ENCODE measurements around the gene ARHGDIA.

DNA sequence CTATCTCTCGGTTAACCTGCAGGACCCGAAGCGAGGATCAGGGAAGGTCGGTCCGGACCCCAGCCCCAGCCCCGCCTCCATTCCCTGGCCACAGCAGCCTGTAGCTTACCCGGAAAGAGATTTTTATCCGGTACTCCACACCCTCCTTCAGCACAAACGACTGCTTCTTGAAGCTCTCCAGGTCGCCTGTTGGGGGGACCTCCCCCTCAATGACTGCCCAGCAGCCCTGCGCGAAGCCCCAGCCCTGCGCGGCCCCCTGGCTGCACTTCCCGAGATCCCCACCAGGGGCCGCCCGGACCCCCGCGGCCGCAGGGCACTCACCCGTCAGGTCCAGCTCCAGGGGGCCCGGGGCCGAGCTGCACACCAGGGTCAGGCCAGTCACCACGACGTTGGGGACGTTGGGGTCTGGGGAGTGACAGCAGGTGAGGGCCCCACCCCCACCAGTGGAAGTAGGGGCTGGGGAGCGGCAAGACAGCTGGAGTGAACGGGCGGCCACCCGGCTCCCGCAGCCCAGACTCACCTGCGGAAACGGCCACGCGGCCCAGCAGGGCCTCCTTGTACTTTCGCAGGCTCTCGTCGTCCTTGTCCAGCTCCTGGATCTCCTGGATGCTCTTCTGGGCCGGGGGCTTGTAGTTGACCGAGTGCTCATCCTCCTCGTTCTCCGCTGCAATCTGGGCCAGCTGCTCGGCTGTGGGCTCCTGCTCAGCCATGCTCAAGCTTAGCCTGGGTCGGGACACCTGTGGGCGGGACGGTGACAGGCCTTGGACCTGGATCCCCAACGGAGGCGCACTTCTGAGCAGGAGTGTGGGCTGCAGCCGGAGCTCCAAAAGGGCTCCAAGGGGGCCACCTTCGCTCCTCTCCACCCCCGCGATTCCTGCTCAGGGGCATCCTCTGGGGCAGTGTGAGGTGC lies 1.7 kb downstream of the ARHGDIA start:
- TF ChIP-seq EP300 (IDR thresholded peaks at IDR 0.05; ENCODE audit: borderline replicate concordance in 1 of 2, low read depth in 2 of 2, low read length in 2 of 2) (no peak; a peak in 1 of 3 replicates), EGR1 (IDR thresholded peaks at IDR 0.05; ENCODE audit: borderline replicate concordance, low read depth, low read length) (no peak), JUN (IDR thresholded peaks at IDR 0.05; ENCODE audit: low read depth, low read length) (no peak), POLR2AphosphoS5 (IDR thresholded peaks at IDR 0.05; ENCODE audit: low read depth, low read length) (no peak), EZH2 (IDR thresholded peaks at IDR 0.05; ENCODE audit: low read depth, low read length, severe bottlenecking) (no peak), TAF1 (IDR thresholded peaks at IDR 0.05; ENCODE audit: low read depth, low read length) (no peak), TAF7 (optimal IDR thresholded peaks at IDR 0.05; ENCODE audit: borderline replicate concordance, low read depth, low read length) (no peak)
- TF ChIP-seq, protein P1, sequence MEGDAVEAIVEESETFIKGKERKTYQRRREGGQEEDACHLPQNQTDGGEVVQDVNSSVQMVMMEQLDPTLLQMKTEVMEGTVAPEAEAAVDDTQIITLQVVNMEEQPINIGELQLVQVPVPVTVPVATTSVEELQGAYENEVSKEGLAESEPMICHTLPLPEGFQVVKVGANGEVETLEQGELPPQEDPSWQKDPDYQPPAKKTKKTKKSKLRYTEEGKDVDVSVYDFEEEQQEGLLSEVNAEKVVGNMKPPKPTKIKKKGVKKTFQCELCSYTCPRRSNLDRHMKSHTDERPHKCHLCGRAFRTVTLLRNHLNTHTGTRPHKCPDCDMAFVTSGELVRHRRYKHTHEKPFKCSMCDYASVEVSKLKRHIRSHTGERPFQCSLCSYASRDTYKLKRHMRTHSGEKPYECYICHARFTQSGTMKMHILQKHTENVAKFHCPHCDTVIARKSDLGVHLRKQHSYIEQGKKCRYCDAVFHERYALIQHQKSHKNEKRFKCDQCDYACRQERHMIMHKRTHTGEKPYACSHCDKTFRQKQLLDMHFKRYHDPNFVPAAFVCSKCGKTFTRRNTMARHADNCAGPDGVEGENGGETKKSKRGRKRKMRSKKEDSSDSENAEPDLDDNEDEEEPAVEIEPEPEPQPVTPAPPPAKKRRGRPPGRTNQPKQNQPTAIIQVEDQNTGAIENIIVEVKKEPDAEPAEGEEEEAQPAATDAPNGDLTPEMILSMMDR (IDR thresholded peaks at IDR 0.05; ENCODE audit: control extremely low read depth in 1 of 3, insufficient read depth in 1 of 3, low read depth in 1 of 3, low read length in 3 of 3): peak; percentile 72 to 76 (median 76)
